Activated CD8-positive, alpha-beta T cell treated with anti-CD3 and anti-CD28 coated beads for 36 hours (primary cell): ENCODE measurements around the gene LYZL4. TPM values are rescaled to one million over a fixed set of nuclear protein-coding genes. Genes with fewer than 3 reads are reported as not detected.

Source experiments
- ATAC-seq: fragments of 200-7000 bp; cut with Tn5 transposase; one replicate; pipeline ENCODE4 v1.10.0; 2021; ENCODE audit warnings: mild to moderate bottlenecking, moderate library complexity
- CTCF ChIA-PET: fragments of 350-600 bp; sonication (Branson Sonifier 250); formaldehyde crosslinking; loops from one replicate; lab custom pipeline; 2021; ENCODE audit warnings: antibody characterized with exemption; lab: Charles Lee
- POLR2A ChIA-PET: fragments of 350-600 bp; sonication (Branson Sonifier 250); formaldehyde crosslinking; loops from one replicate; lab custom pipeline; 2021; ENCODE audit warnings: antibody characterized with exemption; lab: Charles Lee
- DNase-seq: peaks from one replicate; pipeline ENCODE4 v3.0.0-alpha.2; 2020
- H3K27ac Mint-ChIP-seq: one replicate; pipeline ENCODE4 v1.8.0; 2021; ENCODE audit warnings: mild to moderate bottlenecking, mixed read lengths
- H3K27me3 Mint-ChIP-seq: one replicate; pipeline ENCODE4 v1.8.0; 2021; ENCODE audit warnings: mixed read lengths
- H3K36me3 Mint-ChIP-seq: one replicate; pipeline ENCODE4 v1.8.0; 2021; ENCODE audit warnings: low read depth, mixed read lengths
- H3K4me1 Mint-ChIP-seq: one replicate; pipeline ENCODE4 v1.8.0; 2021; ENCODE audit warnings: low read depth, mixed read lengths
- H3K4me3 Mint-ChIP-seq: one replicate; pipeline ENCODE4 v1.8.0; 2021; ENCODE audit warnings: mild to moderate bottlenecking, moderate library complexity, mixed read lengths
- H3K9me3 Mint-ChIP-seq: one replicate; pipeline ENCODE4 v1.8.0; 2021; ENCODE audit warnings: mixed read lengths
- intact Hi-C: fragments of 100-400 bp; cut with micrococcal nuclease; formaldehyde crosslinking; loops from one replicate; pipeline ENCODE4 v1.10.0; 2022
- total RNA-seq, 2 experiments: library from RNA; stranded (reverse); gene quantifications; one replicate each; pipeline ENCODE4 v1.2.3, GENCODE V29; 2021
- TF ChIP-seq, protein P1 (sequence below): fragments of 200-600 bp; IDR thresholded peaks from one replicate; pipeline ENCODE4 v1.8.0; 2022; ENCODE audit warnings: antibody characterized with exemption, mild to moderate bottlenecking

The LYZL4 gene
- total RNA-seq, 2 experiments from 2014 or later: not detected

DNA sequence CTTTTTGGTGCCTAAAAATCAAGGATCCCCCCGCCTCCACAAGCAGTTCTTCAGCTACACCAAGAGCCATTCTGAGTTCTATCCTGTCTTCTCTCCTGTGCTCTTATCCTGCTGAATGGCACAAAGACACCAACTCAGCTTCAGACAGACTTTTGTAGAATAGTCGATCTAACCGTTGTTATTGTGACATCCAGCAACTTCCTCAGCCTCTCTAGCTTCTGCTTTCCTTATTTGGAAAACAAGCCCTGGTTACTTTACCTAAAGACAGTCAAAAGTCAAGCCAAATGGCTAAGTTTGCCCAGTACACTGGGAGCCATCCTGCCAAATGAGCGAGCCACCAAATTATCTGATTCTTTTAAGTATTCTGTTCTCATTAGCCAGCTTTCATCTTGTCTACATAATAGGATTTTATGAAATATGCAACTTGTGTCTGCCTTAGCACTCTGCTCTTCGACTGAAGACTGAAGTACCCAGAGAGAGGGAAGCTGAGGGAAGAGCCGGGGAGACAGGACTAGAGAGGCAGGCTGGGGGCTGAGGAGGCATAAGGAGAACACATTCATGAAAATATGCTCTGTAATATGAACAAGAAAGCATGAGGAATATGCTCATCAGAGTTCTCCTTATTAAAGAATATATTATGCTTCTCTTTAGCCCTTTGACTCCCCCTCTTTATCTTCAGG, 35.1 kb downstream of the LYZL4 start:
- intact Hi-C loops: no loop called here

DNA sequence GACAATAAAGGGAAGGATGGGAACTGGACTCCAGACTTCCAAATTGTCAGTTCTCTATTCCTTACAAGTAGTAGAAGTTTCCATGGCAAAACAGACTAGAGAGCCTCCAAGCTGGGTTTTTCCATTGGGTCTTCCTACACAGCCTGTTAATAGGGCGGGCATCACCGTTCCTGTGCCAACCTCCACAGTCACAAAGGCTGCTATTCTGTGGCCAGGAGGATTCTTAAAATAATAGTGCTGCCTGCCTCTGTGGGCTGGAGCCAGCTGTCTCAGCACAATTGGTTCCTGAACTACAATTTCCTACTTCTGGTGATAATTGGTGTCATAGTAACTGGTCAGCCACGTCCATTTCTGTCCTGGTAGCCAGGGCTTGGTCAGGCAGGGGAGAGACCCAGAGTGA, 38.6 kb downstream of the LYZL4 start:
- H3K9me3 Mint-ChIP-seq: peaks cover 8% of the 10 kb centered on the region
- DNase-seq (no peak), ATAC-seq (no peak)
- no peaks in the 10 kb centered on the region for H3K36me3 Mint-ChIP-seq
- ChIA-PET CTCF (no interaction called here), POLR2A (no interaction called here)
- H3K4me3 Mint-ChIP-seq: no peak overlapping the region
- TF ChIP-seq, protein P1, sequence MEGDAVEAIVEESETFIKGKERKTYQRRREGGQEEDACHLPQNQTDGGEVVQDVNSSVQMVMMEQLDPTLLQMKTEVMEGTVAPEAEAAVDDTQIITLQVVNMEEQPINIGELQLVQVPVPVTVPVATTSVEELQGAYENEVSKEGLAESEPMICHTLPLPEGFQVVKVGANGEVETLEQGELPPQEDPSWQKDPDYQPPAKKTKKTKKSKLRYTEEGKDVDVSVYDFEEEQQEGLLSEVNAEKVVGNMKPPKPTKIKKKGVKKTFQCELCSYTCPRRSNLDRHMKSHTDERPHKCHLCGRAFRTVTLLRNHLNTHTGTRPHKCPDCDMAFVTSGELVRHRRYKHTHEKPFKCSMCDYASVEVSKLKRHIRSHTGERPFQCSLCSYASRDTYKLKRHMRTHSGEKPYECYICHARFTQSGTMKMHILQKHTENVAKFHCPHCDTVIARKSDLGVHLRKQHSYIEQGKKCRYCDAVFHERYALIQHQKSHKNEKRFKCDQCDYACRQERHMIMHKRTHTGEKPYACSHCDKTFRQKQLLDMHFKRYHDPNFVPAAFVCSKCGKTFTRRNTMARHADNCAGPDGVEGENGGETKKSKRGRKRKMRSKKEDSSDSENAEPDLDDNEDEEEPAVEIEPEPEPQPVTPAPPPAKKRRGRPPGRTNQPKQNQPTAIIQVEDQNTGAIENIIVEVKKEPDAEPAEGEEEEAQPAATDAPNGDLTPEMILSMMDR: no peak
- no peak overlapping the region for H3K27ac Mint-ChIP-seq
- intact Hi-C loops: no loop called here
- peaks cover 7% of the 10 kb centered on the region for H3K4me1 Mint-ChIP-seq
- H3K27me3 Mint-ChIP-seq: peaks cover 14% of the 10 kb centered on the region

More for the DNA sequence above, 35.1 kb downstream of the LYZL4 start:
- Mint-ChIP-seq H3K9me3 (peaks cover 7% of the 10 kb centered on the region), H3K4me1 (peaks cover 7% of the 10 kb centered on the region), H3K36me3 (no peaks in the 10 kb centered on the region), H3K27ac (no peak overlapping the region), H3K27me3 (peaks cover 14% of the 10 kb centered on the region), H3K4me3 (no peak overlapping the region)
- CTCF ChIA-PET: interaction anchor here (1.0 to 1.5 kb wide), 2 partner anchors 68 to 128 kb away, joined by 3 to 4 read pairs; no protein-coding TSS in a partner anchor
- ATAC-seq: no peak
- POLR2A ChIA-PET: no interaction called here
- no peak for DNase-seq
- TF ChIP-seq, protein P1: no peak

DNA sequence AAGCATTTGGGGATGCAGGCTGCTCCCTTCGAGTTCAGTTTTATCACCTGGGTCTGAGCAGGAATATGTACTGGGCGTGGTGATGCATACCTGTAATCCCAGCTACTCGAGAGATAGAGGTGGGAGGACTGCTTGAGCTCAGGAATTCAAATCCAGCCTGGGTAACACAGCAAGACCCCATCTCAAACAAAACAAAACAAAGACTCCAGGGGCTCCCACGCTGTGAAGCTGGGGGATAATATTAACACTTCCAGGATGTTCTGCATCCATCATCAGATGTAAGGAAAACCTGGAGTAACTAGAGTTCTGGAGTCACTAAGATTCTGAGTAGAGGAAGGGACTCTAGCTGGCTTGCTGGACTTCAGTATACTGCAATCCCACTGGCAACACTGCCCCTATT, 40.6 kb downstream of the LYZL4 start:
- POLR2A ChIA-PET: no interaction called here
- Mint-ChIP-seq H3K27me3 (peaks cover 14% of the 10 kb centered on the region), H3K9me3 (peaks cover 12% of the 10 kb centered on the region), H3K4me3 (no peak overlapping the region), H3K36me3 (no peaks in the 10 kb centered on the region), H3K4me1 (no peaks in the 10 kb centered on the region), H3K27ac (no peak overlapping the region)
- CTCF ChIA-PET: no interaction called here
- TF ChIP-seq, protein P1: no peak
- DNase-seq (no peak), ATAC-seq (no peak)
- intact Hi-C loops: no loop called here

DNA sequence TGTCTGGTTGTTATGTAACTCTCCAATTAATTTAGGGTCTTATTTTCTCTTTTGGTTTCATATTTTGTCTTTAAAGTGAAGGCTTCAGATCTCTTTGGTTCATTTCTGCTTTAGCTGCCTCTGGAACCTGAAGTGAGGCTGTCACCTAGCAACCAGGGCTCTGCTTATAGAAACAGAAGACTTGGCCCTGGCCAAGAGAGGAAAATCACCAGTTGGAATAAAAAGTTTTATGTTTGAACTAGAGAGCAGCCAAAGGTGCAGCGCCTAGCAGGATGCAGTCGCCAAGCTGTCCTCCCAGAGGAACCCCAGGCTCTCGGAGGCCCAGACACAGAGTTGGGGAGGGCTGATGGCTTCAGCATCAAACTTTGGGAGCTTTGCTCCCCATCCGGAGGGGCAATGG, 41.1 kb downstream of the LYZL4 start:
- POLR2A ChIA-PET: no interaction called here
- H3K27me3 Mint-ChIP-seq: peaks cover 11% of the 10 kb centered on the region
- no peak overlapping the region for H3K4me3 Mint-ChIP-seq
- peak; percentile 11 for DNase-seq
- ATAC-seq: no peak
- H3K36me3 Mint-ChIP-seq: no peaks in the 10 kb centered on the region
- H3K27ac Mint-ChIP-seq: no peak overlapping the region
- intact Hi-C loops: no loop called here
- H3K4me1 Mint-ChIP-seq: no peaks in the 10 kb centered on the region
- CTCF ChIA-PET: no interaction called here
- peaks cover 12% of the 10 kb centered on the region for H3K9me3 Mint-ChIP-seq
- TF ChIP-seq, protein P1: no peak

DNA sequence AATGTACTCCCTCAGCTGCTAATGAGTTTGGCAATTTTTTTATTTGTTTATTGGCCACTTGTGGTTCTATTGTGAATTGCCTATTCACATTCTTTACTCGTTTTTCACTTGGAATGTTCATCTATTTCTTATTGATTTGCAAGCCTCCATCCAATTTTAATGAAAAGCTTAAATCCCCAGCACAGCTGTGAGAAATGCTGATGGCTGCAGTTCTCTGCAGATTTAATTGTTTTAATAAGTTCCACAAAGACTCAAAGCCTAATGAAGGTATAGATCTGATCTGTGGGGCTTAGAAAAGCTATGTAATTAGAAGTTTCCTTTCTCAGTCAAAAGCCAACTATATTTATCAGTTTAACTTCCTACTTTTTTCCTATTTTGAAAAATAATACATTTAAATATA, 41.5 kb downstream of the LYZL4 start:
- H3K36me3 Mint-ChIP-seq: no peaks in the 10 kb centered on the region
- no peak overlapping the region for H3K4me3 Mint-ChIP-seq
- ChIA-PET CTCF (interaction anchor here (1.1 kb wide), 2 partner anchors 25 to 74 kb away, joined by 3 read pairs; no protein-coding TSS in a partner anchor), POLR2A (no interaction called here)
- TF ChIP-seq, protein P1: no peak
- no peaks in the 10 kb centered on the region for H3K4me1 Mint-ChIP-seq
- peaks cover 12% of the 10 kb centered on the region for H3K9me3 Mint-ChIP-seq
- H3K27me3 Mint-ChIP-seq: peaks cover 10% of the 10 kb centered on the region
- DNase-seq: no peak
- intact Hi-C loops: no loop called here
- no peak for ATAC-seq
- H3K27ac Mint-ChIP-seq: no peak overlapping the region
